ENCODE measurements around the gene FHOD3.

FHOD3 gene

DNA sequence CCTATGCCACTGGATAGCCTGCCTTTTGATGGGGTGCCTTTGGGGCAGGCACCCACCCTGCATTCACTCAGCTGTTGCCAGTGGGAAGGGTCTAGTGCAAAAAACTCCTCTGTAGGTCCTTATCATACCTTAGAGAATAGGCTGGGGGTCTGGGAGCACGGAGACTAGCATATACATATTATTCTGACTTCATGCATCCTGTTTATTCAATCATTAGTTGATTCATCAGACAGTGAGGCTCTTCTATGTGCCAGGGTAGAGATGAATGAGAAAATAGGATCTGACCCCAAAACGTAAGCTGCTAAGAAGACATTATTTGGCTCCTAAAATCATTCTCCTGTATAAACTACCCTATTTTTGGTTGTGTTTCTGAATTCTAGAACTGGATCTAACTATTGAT is 378.0 kb downstream of the FHOD3 start:
- DNase-seq, result no peak
- no peak overlapping the region for H3K27ac Mint-ChIP-seq
- peaks cover 25% of the 10 kb centered on the region for H3K27me3 Mint-ChIP-seq
- H3K4me3 Mint-ChIP-seq, result no peak overlapping the region
- no peak for ATAC-seq
- no peaks in the 10 kb centered on the region for H3K9me3 Mint-ChIP-seq
- H3K4me1 Mint-ChIP-seq, result no peaks in the 10 kb centered on the region

DNA sequence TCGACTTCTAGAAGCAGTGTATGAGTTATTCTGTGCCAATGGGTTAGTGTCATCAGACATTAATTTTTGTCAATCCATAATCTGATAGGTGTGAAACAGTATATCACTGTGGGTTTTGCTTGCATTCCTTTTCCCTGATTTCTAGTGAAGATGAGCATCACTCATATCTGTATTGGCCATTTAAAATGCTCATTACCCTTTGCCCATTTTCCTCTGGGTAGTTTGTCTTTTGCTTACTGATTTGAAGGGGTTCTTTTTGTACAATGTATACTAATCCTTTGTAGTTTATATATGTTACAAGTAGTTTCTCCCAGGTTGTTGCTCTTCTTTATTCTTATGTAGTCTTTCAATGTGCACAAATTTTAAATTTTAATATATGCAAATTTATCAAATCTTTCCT is 379.1 kb downstream of the FHOD3 start:
- ATAC-seq (no peak), DNase-seq (no peak)
- H3K9me3 Mint-ChIP-seq, result no peaks in the 10 kb centered on the region
- H3K4me1 Mint-ChIP-seq, result no peaks in the 10 kb centered on the region
- peaks cover 21% of the 10 kb centered on the region for H3K27me3 Mint-ChIP-seq
- no peak overlapping the region for H3K4me3 Mint-ChIP-seq
- no peak overlapping the region for H3K27ac Mint-ChIP-seq

DNA sequence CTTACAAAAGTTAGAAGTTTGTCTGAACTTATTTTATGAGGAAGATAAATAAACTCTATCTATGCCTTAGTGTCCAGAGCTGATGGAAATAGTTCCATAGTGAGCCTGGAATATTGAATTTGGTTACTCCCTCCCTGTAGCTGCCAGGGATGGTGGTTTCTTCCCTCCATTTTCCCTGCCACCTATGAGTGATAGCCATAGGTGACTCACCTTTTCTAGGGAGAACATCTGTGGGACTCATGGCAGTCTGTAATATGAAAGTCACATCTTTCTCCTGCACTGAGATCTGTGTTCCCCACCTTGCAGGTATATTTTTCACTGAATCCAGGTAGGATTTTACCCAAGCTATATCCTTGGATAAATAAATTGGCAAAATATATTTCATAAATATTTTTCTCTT is 382.5 kb downstream of the FHOD3 start:
- no peaks in the 10 kb centered on the region for H3K4me1 Mint-ChIP-seq
- H3K27me3 Mint-ChIP-seq, result peaks cover 24% of the 10 kb centered on the region
- no peak for DNase-seq
- no peak overlapping the region for H3K27ac Mint-ChIP-seq
- peaks cover 4 to 7% of the 10 kb centered on the region in 2 donors for H3K9me3 Mint-ChIP-seq
- no peak overlapping the region for H3K4me3 Mint-ChIP-seq
- no peak for ATAC-seq

DNA sequence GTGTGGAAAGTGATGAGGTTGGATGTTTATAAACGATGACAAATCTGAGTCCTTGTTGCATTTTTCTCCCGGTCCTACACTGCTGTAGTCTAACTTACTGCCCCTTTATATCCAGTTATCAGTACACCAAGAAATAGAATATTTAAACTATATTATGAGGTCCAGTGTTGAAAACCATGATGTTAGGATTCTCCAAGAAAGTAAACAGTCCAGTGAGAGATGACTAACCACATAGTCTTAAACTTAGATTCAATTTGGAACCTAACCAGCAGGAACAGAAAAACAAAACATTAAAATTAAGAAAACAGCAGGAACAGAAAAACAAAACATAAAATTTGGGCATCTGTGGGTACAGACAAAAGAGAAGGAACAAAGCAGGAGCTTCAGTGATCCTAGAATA is 388.1 kb downstream of the FHOD3 start:
- Mint-ChIP-seq H3K9me3 (peaks cover 4 to 7% of the 10 kb centered on the region in 2 donors), H3K4me3 (no peak overlapping the region), H3K27ac (no peak overlapping the region), H3K27me3 (peaks cover 38% of the 10 kb centered on the region), H3K4me1 (peaks cover 5% of the 10 kb centered on the region)
- no peak for DNase-seq
- ATAC-seq, result no peak

DNA sequence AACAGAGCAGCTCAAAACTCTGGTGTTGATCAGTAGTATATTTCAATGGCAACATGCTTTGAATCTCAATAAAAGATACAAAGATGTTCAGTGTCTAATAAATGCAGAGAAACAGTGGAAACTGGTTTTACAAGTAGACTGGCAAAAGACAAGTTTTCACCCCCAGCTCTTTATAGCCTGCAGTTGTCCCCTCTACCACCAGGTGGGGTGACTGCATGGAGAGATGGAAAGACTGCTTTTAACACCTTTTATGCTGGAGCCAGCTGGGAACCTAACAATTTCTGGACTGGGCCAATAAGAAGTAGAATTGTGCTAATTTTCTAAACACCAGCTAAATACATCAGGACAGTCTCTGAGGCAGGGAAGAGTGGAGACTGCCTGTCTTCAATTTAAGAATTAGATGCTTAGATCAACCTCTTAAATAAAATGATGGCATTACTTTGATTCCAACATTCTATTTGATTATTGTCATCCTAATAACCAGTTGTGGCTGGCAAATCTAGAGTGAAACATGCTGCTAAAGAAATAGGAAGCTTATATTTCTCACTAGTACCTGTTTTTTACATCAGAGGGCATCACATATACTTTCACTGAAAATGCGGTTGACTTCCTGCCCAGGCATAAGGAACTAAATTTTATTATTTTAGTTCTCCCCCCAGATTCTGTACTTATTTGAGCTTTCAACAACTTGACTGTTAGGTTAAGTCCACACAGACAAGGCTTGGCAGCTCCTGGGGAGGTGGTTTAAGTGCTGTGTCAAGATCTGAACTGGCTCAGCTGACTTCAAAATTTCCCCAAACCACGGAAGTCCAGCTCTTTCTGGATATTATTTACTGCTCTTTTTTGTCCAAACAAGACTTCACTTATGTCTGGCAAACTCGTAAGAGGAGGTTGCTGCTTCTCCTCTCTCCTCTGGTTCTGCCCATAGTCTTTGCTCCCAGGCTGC is 390.8 kb downstream of the FHOD3 start:
- H3K4me3 Mint-ChIP-seq, result no peak overlapping the region
- DNase-seq, result peak; percentile 26 to 42
- peaks cover 37% of the 10 kb centered on the region for H3K27me3 Mint-ChIP-seq
- no peak for ATAC-seq
- H3K4me1 Mint-ChIP-seq, result peaks cover 5% of the 10 kb centered on the region
- peaks cover 4 to 7% of the 10 kb centered on the region in 2 donors for H3K9me3 Mint-ChIP-seq
- no peak overlapping the region for H3K27ac Mint-ChIP-seq

DNA sequence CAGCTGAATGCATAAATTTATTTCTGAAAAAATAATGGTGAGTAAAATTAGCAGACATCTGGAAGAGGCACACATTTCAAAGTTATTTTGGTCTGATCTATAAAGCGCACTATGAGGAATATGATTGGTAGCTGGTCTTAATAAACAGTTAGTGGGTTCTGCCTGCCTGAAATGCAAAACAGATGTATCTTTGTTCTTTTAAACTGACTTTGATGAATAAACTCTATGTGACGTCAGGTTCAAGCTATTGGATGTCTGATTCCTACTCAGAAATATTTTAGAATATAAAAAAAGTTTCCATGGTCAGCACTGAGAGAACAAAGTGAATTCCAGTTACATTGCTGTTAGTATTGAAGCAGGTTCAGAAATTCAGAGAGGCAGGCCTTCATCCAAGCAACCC is 394.9 kb downstream of the FHOD3 start:
- no peak overlapping the region for H3K4me3 Mint-ChIP-seq
- no peaks in the 10 kb centered on the region for H3K9me3 Mint-ChIP-seq
- ATAC-seq, result no peak
- H3K4me1 Mint-ChIP-seq, result peaks cover 5% of the 10 kb centered on the region
- H3K27me3 Mint-ChIP-seq, result peaks cover 30% of the 10 kb centered on the region
- DNase-seq, result no peak
- no peak overlapping the region for H3K27ac Mint-ChIP-seq

DNA sequence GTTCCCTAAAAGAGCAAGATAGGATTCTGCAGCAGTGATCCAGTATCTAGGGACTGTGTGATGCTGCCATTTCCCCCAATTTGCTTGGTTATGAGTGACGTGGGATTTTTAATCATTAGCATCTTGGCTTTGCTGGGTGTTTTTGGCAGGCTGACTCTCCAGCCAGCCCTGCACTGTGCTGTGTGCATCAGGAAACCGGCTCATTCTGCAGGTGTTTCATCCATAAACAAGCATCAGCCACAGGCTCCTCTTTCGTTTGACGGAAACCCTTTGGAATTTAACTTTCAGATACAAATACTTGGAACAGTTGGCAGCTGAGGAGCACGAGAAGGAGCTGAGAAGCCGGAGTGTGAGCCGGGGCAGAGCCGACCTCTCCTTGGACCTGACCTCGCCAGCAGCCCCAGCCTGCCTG is 395.4 kb downstream of the FHOD3 start:
- Mint-ChIP-seq H3K4me3 (no peak overlapping the region), H3K4me1 (peaks cover 5% of the 10 kb centered on the region), H3K27me3 (peaks cover 30% of the 10 kb centered on the region), H3K27ac (no peak overlapping the region), H3K9me3 (no peaks in the 10 kb centered on the region)
- DNase-seq, result no peak
- no peak for ATAC-seq

DNA sequence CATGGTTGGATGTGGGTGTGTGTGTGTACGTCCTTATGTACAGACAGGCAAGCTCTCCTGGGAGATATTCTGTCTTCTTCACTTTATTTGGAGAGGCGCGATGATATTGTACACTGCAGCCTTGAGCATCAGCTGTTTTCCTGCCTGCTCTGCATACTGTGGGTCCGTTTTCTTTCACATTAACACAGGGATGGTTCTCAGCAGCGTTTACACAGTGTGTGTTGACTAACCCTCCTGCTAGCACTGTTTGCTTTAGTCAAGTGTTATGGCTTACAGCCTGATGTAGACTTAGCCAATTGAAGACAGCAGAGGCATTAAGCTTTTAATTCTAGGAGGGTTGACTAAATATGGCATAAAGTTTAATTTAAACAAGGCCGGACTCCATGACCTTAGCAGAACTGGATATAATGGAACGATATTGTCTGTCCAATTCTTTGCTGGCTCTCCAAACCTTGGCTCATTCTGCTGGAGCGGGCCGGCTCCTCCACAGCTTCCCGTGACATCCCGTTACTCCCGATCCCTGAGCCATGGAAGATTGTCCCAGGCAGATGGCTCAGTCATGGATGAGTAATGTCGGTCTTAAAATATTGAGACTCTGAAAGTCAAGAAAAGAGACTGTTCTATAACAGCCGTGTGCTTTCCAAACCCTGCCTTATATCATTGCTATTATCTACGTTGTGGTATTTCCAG is 396.6 kb downstream of the FHOD3 start:
- DNase-seq (no peak), ATAC-seq (no peak)
- peaks cover 22% of the 10 kb centered on the region for H3K27me3 Mint-ChIP-seq
- no peak overlapping the region for H3K4me3 Mint-ChIP-seq
- no peaks in the 10 kb centered on the region for H3K4me1 Mint-ChIP-seq
- no peak overlapping the region for H3K27ac Mint-ChIP-seq
- H3K9me3 Mint-ChIP-seq, result no peaks in the 10 kb centered on the region

DNA sequence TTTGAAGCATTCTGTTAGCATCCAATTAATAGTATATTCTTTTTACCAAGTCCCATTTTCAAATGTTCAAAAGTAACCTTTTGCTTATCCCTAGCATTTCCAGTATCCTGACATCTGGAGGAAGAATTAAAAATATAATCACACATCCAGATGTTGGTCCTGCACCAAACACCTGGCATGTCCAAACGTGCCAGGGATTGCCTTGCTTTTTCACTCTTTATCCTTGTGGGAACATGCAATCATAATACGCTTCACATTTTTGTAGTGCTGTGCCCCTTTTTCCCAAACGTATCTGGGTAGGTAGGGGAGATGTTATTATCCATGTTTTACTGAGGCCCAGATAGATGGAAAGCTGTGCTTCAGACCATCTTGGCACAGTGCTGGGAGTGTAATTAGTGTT is 398.3 kb downstream of the FHOD3 start:
- ATAC-seq (no peak), DNase-seq (no peak)
- H3K27me3 Mint-ChIP-seq, result peaks cover 26% of the 10 kb centered on the region
- H3K4me1 Mint-ChIP-seq, result no peaks in the 10 kb centered on the region
- no peak overlapping the region for H3K27ac Mint-ChIP-seq
- H3K4me3 Mint-ChIP-seq, result no peak overlapping the region
- no peaks in the 10 kb centered on the region for H3K9me3 Mint-ChIP-seq

DNA sequence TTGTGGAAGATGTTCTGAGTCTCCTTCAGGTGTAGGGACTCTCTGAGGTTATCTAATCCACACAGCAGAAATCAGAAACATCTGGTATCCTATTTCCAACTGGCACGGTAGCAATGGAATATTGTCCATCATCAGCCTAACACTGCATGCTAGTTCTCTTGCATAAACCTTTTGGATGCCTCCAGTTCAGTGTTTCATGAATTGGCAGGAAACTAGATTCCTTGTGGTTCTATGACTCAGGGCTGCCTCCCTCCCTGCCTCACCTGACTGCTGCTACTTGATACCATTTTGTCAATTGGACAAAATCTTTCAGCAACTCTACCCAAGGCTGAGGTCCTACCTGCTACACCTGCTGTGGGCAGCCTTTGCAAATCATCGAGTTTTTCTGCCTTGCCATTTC is 400.4 kb downstream of the FHOD3 start:
- no peak for ATAC-seq
- DNase-seq, result no peak
- H3K27me3 Mint-ChIP-seq, result peaks cover 17% of the 10 kb centered on the region
- no peak overlapping the region for H3K4me3 Mint-ChIP-seq
- H3K4me1 Mint-ChIP-seq, result no peaks in the 10 kb centered on the region
- no peak overlapping the region for H3K27ac Mint-ChIP-seq
- no peaks in the 10 kb centered on the region for H3K9me3 Mint-ChIP-seq

DNA sequence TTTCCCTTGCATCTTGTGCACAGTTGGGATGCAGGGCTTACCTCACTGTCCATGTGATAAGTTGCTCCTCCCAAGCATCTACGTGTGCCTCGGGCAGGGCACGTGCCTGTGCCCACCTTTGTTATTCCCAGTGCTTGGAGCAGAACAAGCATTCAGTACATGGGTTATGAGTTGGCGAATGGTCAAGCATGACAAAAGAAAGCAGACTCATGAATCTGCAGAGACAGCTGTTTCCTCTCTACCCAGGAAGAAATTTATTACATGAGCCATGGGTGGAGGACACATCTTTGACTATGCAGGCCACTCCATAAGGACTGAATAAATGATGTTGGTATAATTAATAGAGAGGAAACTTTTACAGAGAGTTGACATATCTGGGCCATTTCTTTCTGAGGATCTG is 403.4 kb downstream of the FHOD3 start:
- Mint-ChIP-seq H3K4me3 (no peak overlapping the region), H3K27me3 (peaks cover 20% of the 10 kb centered on the region), H3K4me1 (no peaks in the 10 kb centered on the region), H3K9me3 (no peaks in the 10 kb centered on the region), H3K27ac (no peak overlapping the region)
- no peak for ATAC-seq
- DNase-seq, result no peak

DNA sequence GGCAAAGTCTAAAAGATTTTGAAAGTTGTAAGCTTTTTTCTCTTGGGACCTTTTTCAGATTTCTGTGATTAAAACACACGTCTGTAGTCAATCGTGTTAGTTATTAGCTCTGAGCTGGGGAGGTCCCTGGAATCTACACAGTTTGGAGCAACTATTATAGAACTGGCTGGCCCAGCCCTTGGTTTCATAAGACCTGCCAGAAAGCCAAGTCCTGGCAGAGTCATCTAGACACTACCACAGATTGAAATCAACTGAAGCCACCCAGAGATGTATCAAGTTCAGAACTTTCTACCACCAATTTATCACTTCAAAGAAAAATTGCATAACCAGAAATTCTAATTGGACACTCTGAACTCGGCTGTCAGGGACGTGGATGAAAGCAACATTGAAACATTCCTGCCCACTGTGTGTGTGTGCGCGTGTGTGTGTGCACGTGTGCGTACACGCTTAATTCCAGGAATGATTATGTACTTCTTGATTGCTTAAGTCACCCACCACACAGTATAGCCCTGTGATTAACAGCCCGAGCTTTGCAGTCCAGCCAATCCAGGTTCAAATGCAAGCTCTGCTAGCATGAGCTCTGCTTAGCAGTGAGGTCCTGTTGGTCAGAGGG is 405.0 kb downstream of the FHOD3 start:
- no peak for ATAC-seq
- peaks cover 31% of the 10 kb centered on the region for H3K27me3 Mint-ChIP-seq
- H3K4me3 Mint-ChIP-seq, result no peak overlapping the region
- H3K4me1 Mint-ChIP-seq, result no peaks in the 10 kb centered on the region
- no peak for DNase-seq
- no peak overlapping the region for H3K27ac Mint-ChIP-seq
- no peaks in the 10 kb centered on the region for H3K9me3 Mint-ChIP-seq

DNA sequence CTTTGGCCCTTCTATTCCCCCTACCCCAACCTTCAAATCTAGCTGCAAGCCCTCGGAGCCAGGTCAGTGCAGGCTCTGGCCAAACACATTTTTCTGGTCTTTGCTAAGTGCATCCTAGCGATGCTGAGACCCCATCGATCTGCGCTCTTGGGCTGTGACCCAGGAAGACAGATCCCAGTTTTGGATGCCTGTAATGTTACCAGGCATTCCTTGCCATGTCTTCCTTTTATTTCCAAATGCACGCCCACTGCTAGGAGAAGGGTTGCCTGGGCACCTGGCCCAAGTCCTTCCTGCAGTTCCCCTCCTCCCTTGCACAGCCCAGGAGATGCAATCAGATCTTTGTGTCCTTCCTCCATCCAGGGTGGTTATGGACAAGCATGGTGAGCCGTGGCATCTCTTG is 406.6 kb downstream of the FHOD3 start:
- Mint-ChIP-seq H3K4me1 (no peaks in the 10 kb centered on the region), H3K9me3 (no peaks in the 10 kb centered on the region), H3K4me3 (no peak overlapping the region), H3K27ac (no peak overlapping the region), H3K27me3 (peaks cover 31% of the 10 kb centered on the region)
- ATAC-seq (no peak), DNase-seq (no peak)

DNA sequence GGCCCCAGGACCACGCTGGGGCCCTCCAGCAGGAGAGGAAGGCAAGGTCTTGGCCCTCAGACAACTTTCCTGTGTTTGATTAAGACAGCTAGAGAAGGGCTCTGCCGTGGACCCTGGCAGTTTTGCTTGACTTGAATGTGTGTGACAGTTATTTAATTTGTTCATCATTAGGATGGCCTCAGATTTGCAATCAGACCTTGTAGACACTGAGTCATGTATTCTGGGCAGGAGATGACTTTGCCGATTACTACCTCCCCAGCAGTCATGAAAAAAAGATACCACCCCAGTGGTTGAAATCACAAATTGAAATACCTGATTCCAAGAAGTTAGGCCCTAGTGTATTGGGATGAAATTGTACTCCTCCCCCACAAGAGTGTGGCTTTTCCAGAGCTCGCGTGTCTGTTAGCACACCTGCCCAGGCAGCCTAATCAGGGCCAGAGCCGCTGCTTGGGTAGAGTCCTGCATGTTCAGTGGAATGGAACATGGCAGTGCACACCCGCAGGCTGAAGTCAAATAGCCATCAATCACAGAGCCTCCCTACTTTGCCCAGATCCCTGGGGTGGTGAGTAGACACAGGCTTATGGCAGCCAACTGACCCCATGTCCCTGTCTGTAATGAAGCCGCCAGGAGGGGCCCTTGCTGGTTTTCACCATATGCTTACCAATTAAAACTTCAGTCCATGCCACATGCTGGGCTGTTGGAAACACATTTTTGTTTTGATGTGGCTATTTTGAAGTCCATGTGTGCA is 408.8 kb downstream of the FHOD3 start:
- DNase-seq (no peak), ATAC-seq (no peak)
- Mint-ChIP-seq H3K4me3 (no peak overlapping the region), H3K9me3 (no peaks in the 10 kb centered on the region), H3K27ac (no peak overlapping the region), H3K27me3 (peaks cover 20% of the 10 kb centered on the region), H3K4me1 (no peaks in the 10 kb centered on the region)

DNA sequence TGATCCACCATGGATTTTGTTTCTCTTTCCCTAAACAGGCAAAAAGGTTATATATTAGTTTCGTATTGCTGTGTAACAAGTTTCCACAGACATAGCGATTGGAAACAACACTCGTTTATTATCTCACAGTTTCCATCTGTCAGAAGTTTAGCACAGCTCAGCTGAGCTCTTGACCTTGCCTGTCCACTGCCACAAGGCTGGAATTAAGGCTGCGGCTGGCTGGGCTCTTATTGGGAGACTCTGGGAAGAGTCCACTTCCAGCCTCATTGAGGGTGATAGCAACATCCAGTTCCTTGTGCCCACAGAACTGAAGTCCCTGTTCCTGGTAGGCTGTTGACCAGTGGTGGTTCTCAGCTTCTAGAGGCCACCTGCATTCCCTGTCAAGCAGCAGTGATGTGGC is 410.9 kb downstream of the FHOD3 start:
- ATAC-seq, result no peak
- peaks cover 32% of the 10 kb centered on the region for H3K27me3 Mint-ChIP-seq
- H3K27ac Mint-ChIP-seq, result no peak overlapping the region
- H3K4me3 Mint-ChIP-seq, result no peak overlapping the region
- DNase-seq, result no peak
- H3K4me1 Mint-ChIP-seq, result no peaks in the 10 kb centered on the region
- H3K9me3 Mint-ChIP-seq, result no peaks in the 10 kb centered on the region

Data from stimulated activated naive CD8-positive, alpha-beta T cell treated with anti-CD3 and anti-CD28 coated beads, Interleukin-15, amount 100 ng/mL, for 72 hours (primary cell).